Pancreas (tissue), 10 donors: ENCODE data around the gene VSX1. TPM values are rescaled to one million over a fixed set of nuclear protein-coding genes. Genes with fewer than 3 reads are reported as not detected.
A peak's percentile ranks its signal among the peaks of the same experiment; 100 is the strongest.

Experiments
- ATAC-seq, 4 donors: fragments of 200-7000 bp; cut with Tn5 transposase; one replicate each; pipeline versions ENCODE4 v1.8.0 to v1.9.1; 2020; ENCODE audit warnings: mild to moderate bottlenecking in 4 of 4, moderate library complexity in 4 of 4
- DNase-seq, 6 donors: peaks; one replicate each; pipeline ENCODE4 v3.0.0-alpha.2; 2020
- FAIRE-seq: peaks from 2 replicates; lab custom pipeline; 2012; peaks lifted over from hg19 to GRCh38; lab: Jason Lieb, UNC
- H3K27ac ChIP-seq, 4 donors: fragments of 200-600 bp; sonication (generic); 1 replicate in 3 of 4; 2 replicates in 1 of 4; pipeline versions ENCODE4 v1.5.0 to v1.8.0; 2020
- H3K27me3 ChIP-seq, 4 donors: fragments of 200-600 bp; one replicate each; pipeline ENCODE4 v1.8.0; 2021
- H3K36me3 ChIP-seq, 3 donors: fragments of 200-600 bp; sonication (generic) in 1 of 3; one replicate each; pipeline versions ENCODE4 v1.5.0 to v1.8.0; 2020 to 2021
- H3K4me1 ChIP-seq, 3 donors: fragments of 200-600 bp; one replicate each; pipeline ENCODE4 v1.8.0; 2021
- H3K4me3 ChIP-seq, 4 donors: fragments of 200-600 bp; sonication (generic) in 2 of 4; one replicate each; pipeline versions ENCODE4 v1.5.0 to v1.8.0; 2020 to 2021
- H3K9me3 ChIP-seq, 4 donors: fragments of 200-600 bp; one replicate each; pipeline ENCODE4 v1.8.0; 2021
- WGBS, 2 donors: extraction: QIAGEN DNeasy Blood & Tissue Kit; methylation state at CpG; one replicate each; pipeline ENCODE4 v1.1.7; 2013; 5-methylcytosine and 5-hydroxymethylcytosine counted together
- intact Hi-C, 3 donors: fragments of 100-400 bp; cut with DNase I; formaldehyde crosslinking; loops; one replicate each; pipeline versions ENCODE4 v1.11.1 to v1.14.2; 2022
- polyA plus RNA-seq, 2 donors: library from polyadenylated mRNA; stranded (reverse); fragments of 200-250 nt; gene quantifications; one replicate each; pipeline ENCODE4 v1.2.3, GENCODE V29; 2013
- total RNA-seq, 6 donors: library from RNA; stranded (reverse); fragmentation: NEBNext Ultra II Directional in 4 of 6; extraction: Animal tissue kit (Norgen Biotek cat#: 25700) in 4 of 6; gene quantifications; one replicate each; pipeline versions ENCODE4 v1.2.1 to v1.2.4, GENCODE V29; 2021 to 2023
- TF ChIP-seq, protein P1 (sequence below), 4 donors: fragments of 200-600 bp; sonication (generic) in 3 of 4; IDR thresholded peaks; one replicate each; pipeline versions ENCODE4 v1.5.0 to v1.8.0; 2021; ENCODE audit warnings: antibody characterized with exemption in 4 of 4
- donor health status: healthy with polysubstance abuse.
- donor health status: DM: no; HTN: no; CAD: no; lungs with moderate emphysema.
- donor health status: DM: no; HTN: no; CAD: no.
- donor health status: control.
- donor health status: control.
- donor health status: Bipolar disorder and iron deficiency.
- donor health status: DM: yes; HTN: yes; CAD: no.
- donor health status: DM: no; HTN: no; CAD: no.
- donor health status: DM: no; HTN: no; CAD: no.
- donor health status: DM: yes; HTN: yes; CAD: no.

VSX1 gene
- total and polyA plus RNA-seq, 8 donors, result 0.08 to 0.77 (median 0.23) TPM

- Histone ChIP-seq H3K27ac (no peak overlapping the region), H3K36me3 (no peaks in the 10 kb centered on the region), H3K27me3 (no peaks in the 10 kb centered on the region), H3K4me1 (no peaks in the 10 kb centered on the region), H3K4me3 (no peak overlapping the region), H3K9me3 (no peaks in the 10 kb centered on the region)
- DNase-seq (no peak), FAIRE-seq (no peak), ATAC-seq (no peak)
- TF ChIP-seq, protein P1, sequence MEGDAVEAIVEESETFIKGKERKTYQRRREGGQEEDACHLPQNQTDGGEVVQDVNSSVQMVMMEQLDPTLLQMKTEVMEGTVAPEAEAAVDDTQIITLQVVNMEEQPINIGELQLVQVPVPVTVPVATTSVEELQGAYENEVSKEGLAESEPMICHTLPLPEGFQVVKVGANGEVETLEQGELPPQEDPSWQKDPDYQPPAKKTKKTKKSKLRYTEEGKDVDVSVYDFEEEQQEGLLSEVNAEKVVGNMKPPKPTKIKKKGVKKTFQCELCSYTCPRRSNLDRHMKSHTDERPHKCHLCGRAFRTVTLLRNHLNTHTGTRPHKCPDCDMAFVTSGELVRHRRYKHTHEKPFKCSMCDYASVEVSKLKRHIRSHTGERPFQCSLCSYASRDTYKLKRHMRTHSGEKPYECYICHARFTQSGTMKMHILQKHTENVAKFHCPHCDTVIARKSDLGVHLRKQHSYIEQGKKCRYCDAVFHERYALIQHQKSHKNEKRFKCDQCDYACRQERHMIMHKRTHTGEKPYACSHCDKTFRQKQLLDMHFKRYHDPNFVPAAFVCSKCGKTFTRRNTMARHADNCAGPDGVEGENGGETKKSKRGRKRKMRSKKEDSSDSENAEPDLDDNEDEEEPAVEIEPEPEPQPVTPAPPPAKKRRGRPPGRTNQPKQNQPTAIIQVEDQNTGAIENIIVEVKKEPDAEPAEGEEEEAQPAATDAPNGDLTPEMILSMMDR (IDR thresholded peaks at IDR 0.05), result no peak
- 48 to 57% methylated on average over 3 of the region's 3 CpGs for WGBS, 2 donors
- intact Hi-C loops, result no loop called here
These were observed 19.0 kb upstream of the VSX1 start for GRCh38 chr20:25100914-25101313.

DNA sequence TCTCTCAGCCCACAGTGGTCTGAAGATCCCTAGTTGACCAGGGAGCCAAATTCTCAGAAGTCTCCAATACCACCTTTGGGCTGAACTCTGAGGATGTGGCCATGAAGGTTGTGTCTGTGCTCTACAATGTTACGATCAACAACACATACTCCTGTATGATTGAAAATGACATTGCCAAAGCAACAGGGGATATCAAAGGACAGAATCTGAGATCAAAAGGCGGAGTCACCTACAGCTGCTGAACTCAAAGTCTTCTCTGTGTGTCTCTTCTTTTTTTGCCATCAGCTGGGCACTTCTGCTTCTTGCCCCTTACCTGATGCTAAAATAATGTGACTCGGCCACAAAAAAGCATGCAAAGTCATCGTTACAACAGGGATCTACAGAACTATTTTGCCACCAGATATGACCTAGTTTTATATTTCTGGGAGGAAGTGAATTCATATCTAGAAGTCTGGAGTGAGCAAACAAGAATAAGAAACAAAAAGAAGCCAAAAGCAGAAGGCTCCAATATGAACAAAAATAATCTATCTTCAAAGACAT lies 17.7 kb upstream of the VSX1 start:
- TF ChIP-seq, protein P1 (IDR thresholded peaks at IDR 0.05), result no peak
- intact Hi-C loops, result no loop called here
- no peak for FAIRE-seq
- H3K27me3 ChIP-seq, result no peaks in the 10 kb centered on the region
- ATAC-seq, result no peak
- no peaks in the 10 kb centered on the region for H3K9me3 ChIP-seq
- no peak for DNase-seq
- no peak overlapping the region for H3K4me3 ChIP-seq
- H3K4me1 ChIP-seq, result no peaks in the 10 kb centered on the region
- no peaks in the 10 kb centered on the region for H3K36me3 ChIP-seq
- WGBS, 2 donors, result 66 to 76% methylated on average over 4 of the region's 4 CpGs
- no peak overlapping the region for H3K27ac ChIP-seq

DNA sequence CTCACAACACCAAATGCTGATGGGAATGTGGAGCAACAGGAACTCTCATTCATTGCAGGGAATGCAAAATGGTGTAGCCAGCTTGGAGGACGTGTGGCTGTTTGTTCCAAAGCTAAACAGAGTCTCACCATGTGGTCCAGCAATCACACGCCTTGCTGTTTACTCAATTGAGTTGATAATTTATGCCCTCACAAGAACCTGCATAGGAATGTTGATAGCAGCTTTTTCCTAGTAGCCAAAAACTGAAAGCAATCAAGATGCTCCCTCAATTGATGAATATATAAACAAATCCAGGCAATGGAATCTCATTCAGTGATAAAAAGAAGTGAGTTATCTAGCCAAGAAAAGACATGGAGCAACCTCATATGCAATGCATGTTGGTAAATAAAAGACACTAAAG lies 15.6 kb upstream of the VSX1 start:
- Histone ChIP-seq H3K27me3 (no peaks in the 10 kb centered on the region), H3K9me3 (no peaks in the 10 kb centered on the region), H3K4me3 (no peak overlapping the region), H3K27ac (no peak overlapping the region), H3K4me1 (no peaks in the 10 kb centered on the region), H3K36me3 (no peaks in the 10 kb centered on the region)
- FAIRE-seq (no peak), DNase-seq (no peak), ATAC-seq (no peak)
- intact Hi-C loops, result no loop called here
- 5 to 8% methylated on average over 2 of the region's 2 CpGs for WGBS, 2 donors
- TF ChIP-seq, protein P1 (IDR thresholded peaks at IDR 0.05), result no peak

DNA sequence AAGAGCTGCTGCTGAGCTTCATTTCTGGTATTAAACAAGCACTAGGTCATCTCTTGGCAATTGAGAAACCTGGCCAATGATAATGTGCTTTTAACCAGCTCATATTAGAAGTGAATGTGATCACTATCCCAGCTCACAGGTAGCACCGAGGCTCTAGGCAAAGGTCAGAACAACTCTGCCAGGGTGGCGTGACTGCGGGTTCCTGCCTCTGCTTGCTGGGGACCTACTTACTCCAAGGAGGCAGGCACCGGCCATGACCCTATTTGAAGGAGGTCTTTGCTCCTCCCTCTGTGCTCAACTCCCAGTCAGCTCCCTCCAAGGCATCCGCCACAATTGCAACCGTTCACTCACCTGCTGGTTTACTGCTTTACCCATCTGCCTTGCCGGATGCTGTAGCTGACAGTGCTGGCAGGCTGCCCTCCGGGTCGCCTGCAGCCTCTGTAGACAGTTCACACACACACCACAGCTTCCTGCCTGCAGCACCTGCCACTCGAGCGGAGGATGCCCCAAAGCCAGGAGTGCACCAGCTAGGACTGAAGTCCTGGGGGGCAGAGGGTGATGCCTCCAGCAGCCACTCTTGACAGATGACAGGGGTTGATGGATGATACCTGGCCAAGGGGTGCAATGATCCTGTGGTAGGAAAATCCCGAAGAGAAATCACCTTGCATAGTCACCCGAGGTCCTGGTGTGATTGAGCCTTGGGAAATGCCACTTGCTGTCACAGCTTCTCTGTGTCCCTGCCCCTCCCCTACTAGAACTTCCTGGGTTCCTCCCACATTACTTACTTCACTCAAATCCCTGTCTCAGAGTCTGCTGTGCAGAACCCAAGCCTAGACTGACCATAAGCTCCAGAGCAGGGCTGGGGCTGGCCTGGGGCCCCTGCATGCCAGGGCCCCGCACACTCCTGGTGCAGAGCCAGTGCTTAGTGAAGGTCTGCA lies 8.8 kb upstream of the VSX1 start:
- 55 to 61% methylated on average over 14 of the region's 14 CpGs for WGBS, 2 donors
- peak in 3 of 4 donors; percentile 20 to 41 (median 35) for ATAC-seq
- no peak overlapping the region for H3K4me3 ChIP-seq
- no peak for FAIRE-seq
- H3K4me1 ChIP-seq, result no peaks in the 10 kb centered on the region
- no peaks in the 10 kb centered on the region for H3K9me3 ChIP-seq
- intact Hi-C loops, result no loop called here
- H3K27ac ChIP-seq, result no peak overlapping the region
- no peak for DNase-seq
- peaks cover 0 to 1% (median 0%) of the 10 kb centered on the region in 4 donors for H3K27me3 ChIP-seq
- TF ChIP-seq, protein P1 (IDR thresholded peaks at IDR 0.05), result no peak
- H3K36me3 ChIP-seq, result no peaks in the 10 kb centered on the region
